K562 (cell line): Measurements from ENCODE around the gene PRKG1. TPM values are rescaled to one million over a fixed set of nuclear protein-coding genes. Genes with fewer than 3 reads are reported as not detected.

Experiments used
- ATAC-seq: fragments of 200-7000 bp; cut with Tn5 transposase; 3 replicates; pipeline ENCODE4 v1.9.1; 2020; ENCODE audit warnings: moderate library complexity
- BruUV-seq: library from RNA; stranded (reverse); fragments of 400-500 nt; replicated peaks from 2 replicates; lab custom pipeline; 2021; lab: Mats Ljungman, UMichigan
- CTCF ChIA-PET: fragments of 300-600 bp; formaldehyde crosslinking; extraction: SDS; loops from one replicate; lab custom pipeline; 2021; ENCODE audit warnings: low intra/inter-chr PET ratio; lab: Yijun Ruan, JAX
- POLR2A ChIA-PET: fragments of 300-600, 350-650 bp; sonication (Branson Sonifier 250); formaldehyde crosslinking; extraction: SDS; loops from one replicate; lab custom pipeline; 2021; ENCODE audit warnings: antibody characterized with exemption, inconsistent platforms; lab: Yijun Ruan, JAX
- DNase-seq, 4 experiments: peaks; one replicate each; pipeline versions ENCODE4 v3.0.0 to v3.0.0-alpha.2; 2011 to 2018; ENCODE audit warnings: low spot score in 3 of 4, mixed read lengths in 3 of 4; ENCODE audit errors: extremely low read depth in 1 of 4
- FAIRE-seq: peaks from 2 replicates; lab custom pipeline; 2011; peaks lifted over from hg19 to GRCh38; lab: Jason Lieb, UNC
- H2AFZ ChIP-seq: 2 replicates; pipeline ENCODE4 v1.6.0; 2011; ENCODE audit warnings: low read depth, low read length, control low read depth, inconsistent platforms
- H3K27ac ChIP-seq: fragments of 200-600 bp; 3 replicates; pipeline ENCODE4 v1.8.0; 2011; ENCODE audit warnings: low read depth, mild to moderate bottlenecking, control low read depth, inconsistent platforms, low read length, moderate library complexity, mixed read lengths; ENCODE audit errors: extremely low read depth
- H3K27me3 ChIP-seq, 2 experiments: fragments of 300-600 bp in 1 of 2; 2 replicates in 1 of 2; 3 replicates in 1 of 2; pipeline versions ENCODE4 v1.6.0 to v1.8.0; 2011; ENCODE audit warnings: inconsistent platforms in 2 of 2, low read length in 2 of 2, mild to moderate bottlenecking in 1 of 2, mixed read lengths in 1 of 2, moderate library complexity in 1 of 2; ENCODE audit not compliant: control insufficient read depth in 2 of 2, insufficient read depth in 2 of 2
- H3K36me3 ChIP-seq: fragments of 300-600 bp; 3 replicates; pipeline ENCODE4 v1.8.0; 2011; ENCODE audit warnings: mild to moderate bottlenecking, low read length, inconsistent platforms; ENCODE audit not compliant: control insufficient read depth, insufficient read depth
- H3K4me1 ChIP-seq, 2 experiments: fragments of 200-600 bp in 1 of 2; replicated peaks in 1 of 2; 2 replicates in 1 of 2; 3 replicates in 1 of 2; pipeline versions ENCODE4 v1.5.1 to v1.8.0; 2011; ENCODE audit warnings: inconsistent platforms in 2 of 2, low read length in 2 of 2, mild to moderate bottlenecking in 1 of 2, mixed read lengths in 1 of 2, moderate library complexity in 1 of 2; ENCODE audit not compliant: control insufficient read depth in 2 of 2, insufficient read depth in 2 of 2
- H3K4me2 ChIP-seq: 2 replicates; pipeline ENCODE4 v1.6.1; 2011; ENCODE audit warnings: low read length, control low read depth, inconsistent platforms, mixed read lengths; ENCODE audit not compliant: insufficient read depth
- H3K4me3 ChIP-seq: fragments of 200-600 bp; sonication (generic), shearing (Covaris generic); 2 replicates; pipeline ENCODE4 v1.5.1; 2016; ENCODE audit warnings: control low read depth, inconsistent platforms
- H3K79me2 ChIP-seq: fragments of 200-600 bp; 3 replicates; pipeline ENCODE4 v1.8.0; 2011; ENCODE audit warnings: low read length, inconsistent platforms; ENCODE audit not compliant: control insufficient read depth, insufficient read depth
- H3K9ac ChIP-seq, 2 experiments: 2 replicates each; pipeline versions ENCODE4 v1.6.0 to v1.6.1; 2011; ENCODE audit warnings: low read depth in 2 of 2, low read length in 2 of 2, control low read depth in 1 of 2, inconsistent platforms in 1 of 2, mild to moderate bottlenecking in 1 of 2, mixed read lengths in 1 of 2; ENCODE audit not compliant: insufficient read depth in 1 of 2
- H3K9me1 ChIP-seq: one replicate; pipeline ENCODE4 v1.6.0; 2011; ENCODE audit warnings: inconsistent platforms, mild to moderate bottlenecking, low read length, moderate library complexity; ENCODE audit not compliant: control insufficient read depth, insufficient read depth
- H3K9me3 ChIP-seq: replicated peaks from 2 replicates; pipeline ENCODE4 v1.5.1; 2011; ENCODE audit warnings: low read depth, low read length, inconsistent platforms; ENCODE audit not compliant: control insufficient read depth, insufficient read depth
- H4K20me1 ChIP-seq: replicated peaks from 2 replicates; pipeline ENCODE4 v1.6.1; 2011; ENCODE audit warnings: low read length, inconsistent platforms, mixed read lengths; ENCODE audit not compliant: control insufficient read depth, insufficient read depth
- ADNP ChIP-seq: fragments of 200-800 bp; sonication (Bioruptor generic); IDR thresholded peaks from 2 replicates; pipeline ENCODE4 v1.6.1; 2016; ENCODE audit warnings: missing genetic modification characterization, missing compliant biosample characterization
- BRCA1 ChIP-seq, 2 experiments: fragments of 450-650 bp in 1 of 2; sonication (generic) in 1 of 2; formaldehyde crosslinking in 1 of 2; IDR thresholded peaks; 2 replicates each; pipeline versions ENCODE4 v1.5.0 to v1.6.1; 2017 to 2020; ENCODE audit warnings: mild to moderate bottlenecking in 1 of 2, missing genetic modification reagents in 1 of 2
- CBX1 ChIP-seq: sonication (generic); IDR thresholded peaks from 2 replicates; pipeline ENCODE4 v1.6.1; 2016; ENCODE audit warnings: antibody characterized with exemption, low read depth, mild to moderate bottlenecking
- CREB1 ChIP-seq, 2 experiments: sonication (generic) in 1 of 2; formaldehyde crosslinking in 1 of 2; IDR thresholded peaks; 2 replicates each; pipeline versions ENCODE4 v1.6.1 to v1.8.0; 2012 to 2022; ENCODE audit warnings: inconsistent platforms in 1 of 2, mild to moderate bottlenecking in 1 of 2, missing genetic modification reagents in 1 of 2, moderate library complexity in 1 of 2
- CREB5 ChIP-seq: fragments of 250-450 bp; sonication (Bioruptor Pico); IDR thresholded peaks from 2 replicates; pipeline ENCODE4 v1.5.0; 2020; ENCODE audit warnings: mild to moderate bottlenecking
- DDX20 ChIP-seq: fragments of 450-650 bp; IDR thresholded peaks from 2 replicates; pipeline ENCODE4 v1.6.1; 2016; ENCODE audit warnings: missing genetic modification characterization, low read depth, mild to moderate bottlenecking, missing compliant biosample characterization, moderate library complexity
- DEAF1 ChIP-seq: fragments of 450-650 bp; formaldehyde crosslinking; IDR thresholded peaks from 2 replicates; pipeline ENCODE4 v1.4.0; 2020; ENCODE audit warnings: mild to moderate bottlenecking, moderate library complexity
- ESRRA ChIP-seq: fragments of 450-650 bp; IDR thresholded peaks from 2 replicates; pipeline ENCODE4 v1.6.1; 2014; ENCODE audit warnings: low read depth, mild to moderate bottlenecking, moderate library complexity, borderline replicate concordance
- HDAC3 ChIP-seq: fragments of 450-650 bp; IDR thresholded peaks from 2 replicates; pipeline ENCODE4 v1.6.1; 2018; ENCODE audit warnings: borderline replicate concordance, mild to moderate bottlenecking, moderate library complexity; ENCODE audit not compliant: partially characterized antibody
- L3MBTL2 ChIP-seq: fragments of 450-650 bp; IDR thresholded peaks from 2 replicates; pipeline ENCODE4 v1.6.1; 2016; ENCODE audit warnings: mild to moderate bottlenecking, moderate library complexity
- MTA3 ChIP-seq: fragments of 450-650 bp; formaldehyde crosslinking; IDR thresholded peaks from 2 replicates; pipeline ENCODE4 v1.6.1; 2017; ENCODE audit warnings: mild to moderate bottlenecking, borderline replicate concordance
- ZFP1 ChIP-seq: fragments of 450-650 bp; formaldehyde crosslinking; IDR thresholded peaks from 2 replicates; pipeline ENCODE4 v1.4.0; 2020; ENCODE audit warnings: mild to moderate bottlenecking, mixed read lengths
- ZHX1 ChIP-seq: fragments of 150-350 bp; conservative IDR thresholded peaks from 2 replicates; pipeline ENCODE4 v1.6.1; 2014; ENCODE audit warnings: low read length
- ZNF143 ChIP-seq: sonication (generic); formaldehyde crosslinking; IDR thresholded peaks from 2 replicates; pipeline ENCODE4 v1.9.0; 2022; ENCODE audit warnings: mild to moderate bottlenecking, missing genetic modification reagents
- ZSCAN32 ChIP-seq: fragments of 450-650 bp; formaldehyde crosslinking; IDR thresholded peaks from 2 replicates; pipeline ENCODE4 v1.4.0; 2020; ENCODE audit warnings: mild to moderate bottlenecking, moderate library complexity
- WGBS: fragments of 100-300 bp; shearing (Covaris generic); methylation state at CpG from one replicate; pipeline ENCODE4 v1.1.6; 2016; ENCODE audit warnings: low coverage, mixed read lengths; ENCODE audit not compliant: insufficient coverage; ENCODE audit errors: missing lambda C conversion rate; 5-methylcytosine and 5-hydroxymethylcytosine counted together
- in situ Hi-C: fragments of 300-500 bp; cut with MboI; formaldehyde crosslinking; loops from 4 replicates; pipeline ENCODE4 v1.15.0; 2018; ENCODE audit warnings: inconsistent platforms, mixed read lengths
- intact Hi-C: fragments of 100-400 bp; cut with micrococcal nuclease; formaldehyde crosslinking; loops from 2 replicates; pipeline ENCODE4 v1.14.2; 2022
- polyA plus RNA-seq, 8 experiments: library from polyadenylated mRNA; depleted of rRNA in 4 of 8; stranded (reverse) in 5 of 8; unstranded in 3 of 8; fragments of >200 nt; fragmentation: Nextera tagmentation in 2 of 8; fragmentation: Illumina TruSeq in 1 of 8; extraction: Ambion mirVana in 2 of 8; extraction: Trizol in 1 of 8; gene quantifications; 2 replicates each; pipeline versions ENCODE4 v1.2.1 to v1.2.3, GENCODE V29; 2011 to 2014; ENCODE audit warnings: inconsistent platforms in 1 of 8, missing spikeins in 1 of 8
- total RNA-seq, 7 experiments: library from RNA; depleted of rRNA in 6 of 7; stranded (reverse); fragments of >200 nt in 6 of 7; fragmentation: Illumina TruSeq in 2 of 7; extraction: Trizol in 2 of 7; gene quantifications; 2 replicates each; pipeline versions ENCODE4 v1.2.1 to v1.2.3, GENCODE V29; 2011 to 2021; ENCODE audit warnings: low replicate concordance in 1 of 7

Gene PRKG1
- total and polyA plus RNA-seq, 9 of the 15 experiments (the other 6 are each of a cell fraction or from before 2014, with no cell fraction given) = 0.22 TPM; not detected in 8

- TF ChIP-seq DEAF1 (CRISPR knock-in tag) = peak; percentile 75
- TF ChIP-seq, all 486 proteins: peak for 6
Observed at GRCh38 chr10:52215745-52216361, 1141.6 kb downstream of the PRKG1 start (continued).

GRCh38 chr10:52216852-52217251, 1142.6 kb downstream of the PRKG1 start:
- Histone ChIP-seq H3K9ac (no peak overlapping the region), H3K4me2 (no peak overlapping the region), H3K4me3 (no peak overlapping the region), H2AFZ (no peak overlapping the region), H3K4me1 (no peaks in the 10 kb centered on the region), H4K20me1 (no peaks in the 10 kb centered on the region), H3K36me3 (no peaks in the 10 kb centered on the region), H3K9me3 (no peaks in the 10 kb centered on the region), H3K27ac (no peak overlapping the region), H3K9me1 (no peaks in the 10 kb centered on the region), H3K79me2 (no peaks in the 10 kb centered on the region), H3K27me3 (no peaks in the 10 kb centered on the region)
- intact Hi-C loops = loop anchor here (5.0 to 10.0 kb wide), 2 partner anchors 830 to 1422 kb away; no protein-coding TSS in a partner anchor
- WGBS = 0% methylated on average over 2 of the region's 2 CpGs
- POLR2A ChIA-PET = no interaction called here
- no TSS peak for BruUV-seq
- FAIRE-seq = no peak
- DNase-seq = no peak
- ATAC-seq = no peak
- CTCF ChIA-PET = interaction anchor here (1.8 to 2.2 kb wide), 2 partner anchors 1206 to 1216 kb away, joined by 7 to 9 read pairs; no protein-coding TSS in a partner anchor
- in situ Hi-C loops = loop anchor here (25.0 kb wide), 1 partner anchor 1205 kb away; no protein-coding TSS in a partner anchor
- TF ChIP-seq ZHX1 = no peak
- TF ChIP-seq ZFP1 = no peak
- no peak for TF ChIP-seq L3MBTL2
- no peak for TF ChIP-seq CBX1
- no peak for TF ChIP-seq BRCA1 (IDR thresholded peaks at IDR 0.05)
- no peak for TF ChIP-seq BRCA1 (CRISPR knock-in tag; IDR thresholded peaks at IDR 0.05)
- no peak for TF ChIP-seq CREB5 (CRISPR knock-in tag)
- TF ChIP-seq ZSCAN32 (CRISPR knock-in tag) = no peak
- TF ChIP-seq CREB1 (IDR thresholded peaks at IDR 0.05) = no peak
- TF ChIP-seq CREB1 (CRISPR knock-in tag; IDR thresholded peaks at IDR 0.05) = no peak
- TF ChIP-seq ESRRA = no peak
- no peak for TF ChIP-seq MTA3
- TF ChIP-seq DDX20 (tag) = no peak
- no peak for TF ChIP-seq ZNF143 (CRISPR knock-in tag)
- no peak for TF ChIP-seq HDAC3
- no peak for TF ChIP-seq ADNP (tag)
